Thyroid gland (tissue), 4 donors: ENCODE measurements around the gene ANKRD52.

Source experiments
- CTCF ChIP-seq, 6 experiments: fragments of 200-600 bp in 3 of 6; fragments of 450-650 bp in 3 of 6; sonication (generic) in 3 of 6; IDR thresholded peaks; one replicate each; pipeline ENCODE4 v1.5.1; 2016 to 2019; ENCODE audit warnings: antibody characterized with exemption in 6 of 6, mild to moderate bottlenecking in 2 of 6, inconsistent platforms in 1 of 6, moderate library complexity in 1 of 6
- POLR2A ChIP-seq, 2 donors: fragments of 450-650 bp; IDR thresholded peaks; one replicate each; pipeline ENCODE4 v1.6.1; 2017; ENCODE audit warnings: antibody characterized with exemption in 2 of 2, mild to moderate bottlenecking in 2 of 2, moderate library complexity in 1 of 2

GRCh38 chr12:56298828-56299227 is 40.6 kb upstream of the ANKRD52 start:
- TF ChIP-seq CTCF (IDR thresholded peaks at IDR 0.05) (no peak), POLR2A (IDR thresholded peaks at IDR 0.05) (no peak)
